H1 (cell line): ENCODE measurements around the gene GANC. TPM values are rescaled to one million over a fixed set of nuclear protein-coding genes. Genes with fewer than 3 reads are reported as not detected.

ENCODE experiments used
- CTCF ChIA-PET: fragments of 300-600 bp; sonication (Branson Sonifier 250); formaldehyde crosslinking; loops from one replicate; lab custom pipeline; 2021; ENCODE audit not compliant: partially characterized antibody; lab: Charles Lee
- POLR2A ChIA-PET: fragments of 300-600 bp; sonication (Branson Sonifier 250); formaldehyde crosslinking; loops from one replicate; lab custom pipeline; 2021; ENCODE audit warnings: inconsistent platforms; ENCODE audit not compliant: partially characterized antibody; lab: Charles Lee
- DNase-seq, 2 experiments: peaks; one replicate each; pipeline versions ENCODE4 v3.0.0 to v3.0.0-alpha.2; 2010 to 2022; ENCODE audit warnings: low spot score in 2 of 2, low read depth in 1 of 2, mixed read lengths in 1 of 2
- FAIRE-seq: peaks from 2 replicates; lab custom pipeline; 2011; peaks lifted over from hg19 to GRCh38; lab: Jason Lieb, UNC
- H2AFZ ChIP-seq: 2 replicates; pipeline ENCODE4 v1.8.1; 2012; ENCODE audit warnings: low read length, inconsistent platforms
- H2AK5ac ChIP-seq: 2 replicates; pipeline ENCODE4 v1.6.1; 2013; ENCODE audit warnings: low read depth, low read length
- H2BK120ac ChIP-seq: replicated peaks from 2 replicates; pipeline ENCODE3; 2013; ENCODE audit warnings: low read depth, low read length, inconsistent platforms
- H2BK12ac ChIP-seq: 2 replicates; pipeline ENCODE4 v1.6.1; 2013; ENCODE audit warnings: low read depth, low read length
- H2BK15ac ChIP-seq: 2 replicates; pipeline ENCODE4 v1.6.1; 2013; ENCODE audit warnings: low read length
- H2BK20ac ChIP-seq: 2 replicates; pipeline ENCODE4 v1.6.1; 2013; ENCODE audit warnings: low read length
- H2BK5ac ChIP-seq: 2 replicates; pipeline ENCODE4 v1.6.1; 2013; ENCODE audit warnings: low read depth, low read length
- H3K14ac ChIP-seq: 2 replicates; pipeline ENCODE4 v1.6.1; 2013; ENCODE audit warnings: inconsistent platforms; ENCODE audit not compliant: insufficient read length
- H3K18ac ChIP-seq: 2 replicates; pipeline ENCODE4 v1.6.1; 2013; ENCODE audit warnings: low read length; ENCODE audit errors: extremely low read depth
- H3K23ac ChIP-seq: 2 replicates; pipeline ENCODE4 v1.6.1; 2013; ENCODE audit warnings: inconsistent platforms; ENCODE audit not compliant: insufficient read length
- H3K23me2 ChIP-seq: 2 replicates; pipeline ENCODE4 v1.6.1; 2013; ENCODE audit warnings: low read depth, low read length
- H3K27ac ChIP-seq: 2 replicates; pipeline ENCODE4 v1.6.1; 2011; ENCODE audit warnings: low read depth, low read length, inconsistent platforms
- H3K27me3 ChIP-seq, 4 experiments: replicated peaks in 1 of 4; 1 replicate in 1 of 4; 2 replicates in 3 of 4; pipeline versions ENCODE4 v1.6.1 to v1.8.1; 2011 to 2013; ENCODE audit warnings: low read length in 3 of 4, mild to moderate bottlenecking in 3 of 4, inconsistent platforms in 2 of 4, mixed read lengths in 2 of 4, moderate library complexity in 1 of 4; ENCODE audit not compliant: control insufficient read depth in 3 of 4, insufficient read depth in 3 of 4; ENCODE audit errors: extremely low read depth in 1 of 4
- H3K36me3 ChIP-seq, 4 experiments: 2 replicates each; pipeline versions ENCODE4 v1.6.1 to v1.8.1; 2011 to 2013; ENCODE audit warnings: mild to moderate bottlenecking in 4 of 4, low read length in 3 of 4, moderate library complexity in 2 of 4, control low read depth in 1 of 4, inconsistent platforms in 1 of 4; ENCODE audit not compliant: insufficient read depth in 4 of 4, control insufficient read depth in 2 of 4
- H3K4ac ChIP-seq: replicated peaks from 2 replicates; pipeline ENCODE3; 2013; ENCODE audit warnings: low read length, low read depth, mixed read lengths, inconsistent platforms; ENCODE audit not compliant: insufficient read length
- H3K4me1 ChIP-seq, 4 experiments: replicated peaks in 1 of 4; 1 replicate in 1 of 4; 2 replicates in 3 of 4; pipeline versions ENCODE4 v1.6.1 to v1.8.1; 2011 to 2013; ENCODE audit warnings: low read length in 3 of 4, inconsistent platforms in 2 of 4, mixed read lengths in 1 of 4; ENCODE audit not compliant: insufficient read depth in 4 of 4, control insufficient read depth in 3 of 4
- H3K4me2 ChIP-seq, 2 experiments: 2 replicates each; pipeline versions ENCODE4 v1.6.1 to v1.8.1; 2011 to 2013; ENCODE audit warnings: low read depth in 2 of 2, low read length in 2 of 2, control low read depth in 1 of 2, inconsistent platforms in 1 of 2, mild to moderate bottlenecking in 1 of 2; ENCODE audit not compliant: insufficient read depth in 1 of 2
- H3K4me3 ChIP-seq, 4 experiments: fragments of 200-600, 300-600 bp in 1 of 4; sonication (generic), shearing (Covaris generic), sonication (Bioruptor Twin) in 1 of 4; 2 replicates each; pipeline versions ENCODE4 v1.5.1 to v1.8.1; 2011 to 2016; ENCODE audit warnings: low read length in 4 of 4, low read depth in 3 of 4, control low read depth in 2 of 4, inconsistent platforms in 2 of 4, mild to moderate bottlenecking in 2 of 4, mixed read lengths in 1 of 4, moderate library complexity in 1 of 4; ENCODE audit not compliant: insufficient read depth in 2 of 4; ENCODE audit errors: extremely low read depth in 1 of 4
- H3K56ac ChIP-seq: replicated peaks from 2 replicates; pipeline ENCODE3; 2013; ENCODE audit warnings: low read depth, mild to moderate bottlenecking, mixed read lengths, low read length, inconsistent platforms; ENCODE audit not compliant: insufficient read length
- H3K79me1 ChIP-seq: 2 replicates; pipeline ENCODE4 v1.6.1; 2013; ENCODE audit warnings: low read depth, low read length, control low read depth
- H3K79me2 ChIP-seq, 2 experiments: 2 replicates each; pipeline versions ENCODE4 v1.6.1 to v1.8.1; 2012 to 2013; ENCODE audit warnings: low read length in 2 of 2, mild to moderate bottlenecking in 2 of 2, inconsistent platforms in 1 of 2; ENCODE audit not compliant: insufficient read depth in 2 of 2, control insufficient read depth in 1 of 2
- H3K9ac ChIP-seq, 4 experiments: replicated peaks in 1 of 4; 1 replicate in 1 of 4; 2 replicates in 3 of 4; pipeline versions ENCODE4 v1.6.1 to v1.8.1; 2011 to 2013; ENCODE audit warnings: low read depth in 3 of 4, low read length in 3 of 4, control low read depth in 2 of 4, mild to moderate bottlenecking in 2 of 4, moderate library complexity in 2 of 4, inconsistent platforms in 1 of 4; ENCODE audit errors: extremely low read depth in 1 of 4
- H3K9me3 ChIP-seq, 2 experiments: 2 replicates each; pipeline versions ENCODE4 v1.6.1 to v1.8.1; 2012 to 2013; ENCODE audit warnings: mild to moderate bottlenecking in 2 of 2, moderate library complexity in 2 of 2, control low read depth in 1 of 2, inconsistent platforms in 1 of 2, low read depth in 1 of 2, low read length in 1 of 2, mixed read lengths in 1 of 2; ENCODE audit not compliant: insufficient read depth in 2 of 2
- H4K20me1 ChIP-seq, 2 experiments: replicated peaks in 1 of 2; 2 replicates each; pipeline versions ENCODE3 to v1.8.1; 2011 to 2013; ENCODE audit warnings: inconsistent platforms in 2 of 2, low read length in 2 of 2, mild to moderate bottlenecking in 1 of 2; ENCODE audit not compliant: insufficient read depth in 2 of 2, control insufficient read depth in 1 of 2
- H4K5ac ChIP-seq: 2 replicates; pipeline ENCODE4 v1.6.1; 2013; ENCODE audit warnings: low read length, low read depth, mixed read lengths, inconsistent platforms; ENCODE audit not compliant: insufficient read length
- H4K8ac ChIP-seq: 2 replicates; pipeline ENCODE4 v1.8.0; 2013; ENCODE audit warnings: mild to moderate bottlenecking, moderate library complexity, low read length, inconsistent platforms; ENCODE audit not compliant: insufficient read depth; ENCODE audit errors: extremely low read depth
- H4K91ac ChIP-seq: replicated peaks from 2 replicates; pipeline ENCODE3; 2013; ENCODE audit warnings: low read length, mixed read lengths, inconsistent platforms; ENCODE audit not compliant: insufficient read length
- WGBS, 2 experiments: shearing (Covaris generic) in 1 of 2; methylation state at CpG; one replicate each; pipeline versions ENCODE4 v1.1.6 to v1.1.7; 2013 to 2015; ENCODE audit warnings: low lambda C conversion rate in 2 of 2, mixed read lengths in 2 of 2, inconsistent platforms in 1 of 2, low coverage in 1 of 2, missing lambda C conversion rate in 1 of 2; ENCODE audit not compliant: insufficient replicate concordance in 2 of 2, insufficient coverage in 1 of 2, insufficient read length in 1 of 2; ENCODE audit errors: extremely low coverage in 1 of 2, missing lambda C conversion rate in 1 of 2; 5-methylcytosine and 5-hydroxymethylcytosine counted together
- polyA plus RNA-seq, 7 experiments: library from polyadenylated mRNA; depleted of rRNA in 3 of 7; stranded (reverse) in 5 of 7; unstranded in 2 of 7; fragments of >200 nt in 5 of 7; fragments of 200-250 nt in 2 of 7; gene quantifications; 1 replicate in 5 of 7; 2 replicates in 1 of 7; 4 replicates in 1 of 7; pipeline versions ENCODE4 v1.2.1 to v1.2.3, GENCODE V29; 2011 to 2013; ENCODE audit warnings: missing spikeins in 2 of 7, mixed read lengths in 2 of 7
- total RNA-seq: library from RNA; stranded (reverse); fragmentation: NEBNext Ultra II Directional; extraction: Animal tissue kit (Norgen Biotek cat#: 25700); gene quantifications from 2 replicates; pipeline ENCODE4 v1.2.1, GENCODE V29; 2021
- TF ChIP-seq, protein P1 (sequence below): IDR thresholded peaks from 2 replicates; pipeline ENCODE4 v1.6.1; 2012; ENCODE audit warnings: inconsistent platforms

GANC gene
- total and polyA plus RNA-seq, 2 of the 8 experiments (the other 6 are each of a cell fraction or from before 2014, with no cell fraction given): 6.8 to 14.4 TPM

DNA sequence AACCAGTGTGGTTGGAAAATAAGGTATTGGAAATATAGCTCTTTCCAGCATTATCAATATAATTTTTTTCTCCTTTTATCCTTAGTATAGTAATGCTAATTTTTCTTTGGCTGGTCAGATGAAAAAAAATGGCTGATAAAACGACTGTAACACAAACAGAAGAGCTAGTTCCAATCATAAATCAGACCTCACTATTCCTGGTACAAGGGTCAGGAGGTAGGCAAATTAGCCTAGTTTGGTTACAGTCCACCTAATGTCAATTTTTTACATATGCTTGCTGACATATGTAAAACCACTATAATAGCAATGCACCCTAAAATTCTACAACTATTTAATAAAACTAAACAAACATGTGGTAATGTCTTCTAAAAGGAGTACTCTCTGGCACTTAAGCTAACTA, 45.0 kb upstream of the GANC start:
- H3K4ac ChIP-seq: no peak overlapping the region
- H3K18ac ChIP-seq: no peak overlapping the region
- no peaks in the 10 kb centered on the region for H3K79me2 ChIP-seq
- H3K27ac ChIP-seq: no peak overlapping the region
- H2BK15ac ChIP-seq: no peak overlapping the region
- no peak overlapping the region for H2BK20ac ChIP-seq
- no peak overlapping the region for H3K9ac ChIP-seq
- H3K56ac ChIP-seq: no peak overlapping the region
- WGBS, 2 experiments: 60% methylated on average over 1 of the region's 1 CpG; no CpG with 5 or more reads in 1 of the 2 experiments
- H2BK5ac ChIP-seq: no peak overlapping the region
- H2AK5ac ChIP-seq: no peak overlapping the region
- no peak overlapping the region for H3K14ac ChIP-seq
- H3K4me3 ChIP-seq: no peak overlapping the region
- H4K8ac ChIP-seq: no peak overlapping the region
- ChIA-PET POLR2A (no interaction called here), CTCF (interaction anchor here (0.6 to 4.1 kb wide), 2 partner anchors 157 to 388 kb away, joined by 3 to 16 read pairs; no protein-coding TSS in a partner anchor)
- no peak overlapping the region for H3K4me2 ChIP-seq
- no peak overlapping the region for H4K91ac ChIP-seq
- H3K27me3 ChIP-seq: no peaks in the 10 kb centered on the region
- H2BK12ac ChIP-seq: no peak overlapping the region
- DNase-seq (no peak), FAIRE-seq (no peak)
- no peaks in the 10 kb centered on the region for H3K9me3 ChIP-seq
- H3K23ac ChIP-seq: no peak overlapping the region
- H4K5ac ChIP-seq: no peak overlapping the region
- H2BK120ac ChIP-seq: no peak overlapping the region
- no peaks in the 10 kb centered on the region for H3K23me2 ChIP-seq
- peaks cover 0 to 2% of the 10 kb centered on the region in 2 experiments for H4K20me1 ChIP-seq
- no peak overlapping the region for H2AFZ ChIP-seq
- H3K4me1 ChIP-seq: no peaks in the 10 kb centered on the region
- peaks cover 9 to 57% (median 27%) of the 10 kb centered on the region in 4 experiments; a peak in 7 of 8 replicates for H3K36me3 ChIP-seq
- H3K79me1 ChIP-seq: no peaks in the 10 kb centered on the region
- TF ChIP-seq, protein P1, sequence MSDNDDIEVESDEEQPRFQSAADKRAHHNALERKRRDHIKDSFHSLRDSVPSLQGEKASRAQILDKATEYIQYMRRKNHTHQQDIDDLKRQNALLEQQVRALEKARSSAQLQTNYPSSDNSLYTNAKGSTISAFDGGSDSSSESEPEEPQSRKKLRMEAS: no peak
